ENCODE data around the gene PID1.

GRCh38 chr2:229275506-229275905 is 4.4 kb upstream of the PID1 start:
- TF ChIP-seq, protein P1, sequence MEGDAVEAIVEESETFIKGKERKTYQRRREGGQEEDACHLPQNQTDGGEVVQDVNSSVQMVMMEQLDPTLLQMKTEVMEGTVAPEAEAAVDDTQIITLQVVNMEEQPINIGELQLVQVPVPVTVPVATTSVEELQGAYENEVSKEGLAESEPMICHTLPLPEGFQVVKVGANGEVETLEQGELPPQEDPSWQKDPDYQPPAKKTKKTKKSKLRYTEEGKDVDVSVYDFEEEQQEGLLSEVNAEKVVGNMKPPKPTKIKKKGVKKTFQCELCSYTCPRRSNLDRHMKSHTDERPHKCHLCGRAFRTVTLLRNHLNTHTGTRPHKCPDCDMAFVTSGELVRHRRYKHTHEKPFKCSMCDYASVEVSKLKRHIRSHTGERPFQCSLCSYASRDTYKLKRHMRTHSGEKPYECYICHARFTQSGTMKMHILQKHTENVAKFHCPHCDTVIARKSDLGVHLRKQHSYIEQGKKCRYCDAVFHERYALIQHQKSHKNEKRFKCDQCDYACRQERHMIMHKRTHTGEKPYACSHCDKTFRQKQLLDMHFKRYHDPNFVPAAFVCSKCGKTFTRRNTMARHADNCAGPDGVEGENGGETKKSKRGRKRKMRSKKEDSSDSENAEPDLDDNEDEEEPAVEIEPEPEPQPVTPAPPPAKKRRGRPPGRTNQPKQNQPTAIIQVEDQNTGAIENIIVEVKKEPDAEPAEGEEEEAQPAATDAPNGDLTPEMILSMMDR (IDR thresholded peaks at IDR 0.05): no peak
- TF ChIP-seq POLR2A (IDR thresholded peaks at IDR 0.05): no peak
